ENCODE measurements around the gene TMIGD1. TPM values are rescaled to one million over a fixed set of nuclear protein-coding genes. Genes with fewer than 3 reads are reported as not detected.

Gene TMIGD1
- total RNA-seq, 1 experiment from 2014 or later = not detected

- intact Hi-C loops (cut with micrococcal nuclease; ENCODE audit: unreplicated experiment) = no loop called here
- ChIA-PET CTCF (no interaction called here), POLR2A (ENCODE audit: low non-redundant PET) (no interaction called here)
- H3K36me3 ChIP-seq (ENCODE audit: insufficient read depth, low read length, poor library complexity, severe bottlenecking) = no peaks in the 10 kb centered on the region
- no peak for DNase-seq (ENCODE audit: low spot score)
- no peak overlapping the region for H3K27ac ChIP-seq (ENCODE audit: low read depth, low read length, poor library complexity, severe bottlenecking)
- H3K27me3 ChIP-seq (replicated peaks; ENCODE audit: insufficient read depth, low read depth, low read length, poor library complexity) = no peaks in the 10 kb centered on the region
- H3K9me3 ChIP-seq (ENCODE audit: low read depth, low read length, poor library complexity, severe bottlenecking) = no peaks in the 10 kb centered on the region
- H3K4me3 ChIP-seq (ENCODE audit: low read depth, low read length, poor library complexity, severe bottlenecking) = no peak overlapping the region
- TF ChIP-seq EZH2 (IDR thresholded peaks at IDR 0.05; ENCODE audit: borderline replicate concordance, low read depth, low read length, poor library complexity, severe bottlenecking) = no peak
- TF ChIP-seq CTCF (conservative IDR thresholded peaks at IDR 0.05; ENCODE audit: low read depth, low read length) = no peak
- H3K4me1 ChIP-seq (ENCODE audit: insufficient read depth, low read length, poor library complexity, severe bottlenecking) = no peaks in the 10 kb centered on the region
- BruUV-seq (replicated peaks) = no TSS peak
Observed at GRCh38 chr17:30309591-30309990, 24.3 kb downstream of the TMIGD1 start.

- DNase-seq (ENCODE audit: low spot score) = no peak
- intact Hi-C loops (cut with micrococcal nuclease; ENCODE audit: unreplicated experiment) = no loop called here
- Histone ChIP-seq H3K4me3 (ENCODE audit: low read depth, low read length, poor library complexity, severe bottlenecking) (no peak overlapping the region), H3K27me3 (replicated peaks; ENCODE audit: insufficient read depth, low read depth, low read length, poor library complexity) (no peaks in the 10 kb centered on the region), H3K4me1 (ENCODE audit: insufficient read depth, low read length, poor library complexity, severe bottlenecking) (no peaks in the 10 kb centered on the region), H3K36me3 (ENCODE audit: insufficient read depth, low read length, poor library complexity, severe bottlenecking) (no peaks in the 10 kb centered on the region), H3K9me3 (ENCODE audit: low read depth, low read length, poor library complexity, severe bottlenecking) (no peaks in the 10 kb centered on the region), H3K27ac (ENCODE audit: low read depth, low read length, poor library complexity, severe bottlenecking) (no peak overlapping the region)
- BruUV-seq (replicated peaks) = no TSS peak
- POLR2A ChIA-PET (ENCODE audit: low non-redundant PET) = no interaction called here
- TF ChIP-seq CTCF (conservative IDR thresholded peaks at IDR 0.05; ENCODE audit: low read depth, low read length) = no peak
- TF ChIP-seq EZH2 (IDR thresholded peaks at IDR 0.05; ENCODE audit: borderline replicate concordance, low read depth, low read length, poor library complexity, severe bottlenecking) = no peak
- CTCF ChIA-PET = no interaction called here
Observed at GRCh38 chr17:30308406-30308805, 25.5 kb downstream of the TMIGD1 start.

GRCh38 chr17:30304778-30305177 lies 29.1 kb downstream of the TMIGD1 start:
- H3K4me3 ChIP-seq (ENCODE audit: low read depth, low read length, poor library complexity, severe bottlenecking) = no peak overlapping the region
- ChIA-PET POLR2A (ENCODE audit: low non-redundant PET) (no interaction called here), CTCF (no interaction called here)
- H3K36me3 ChIP-seq (ENCODE audit: insufficient read depth, low read length, poor library complexity, severe bottlenecking) = no peaks in the 10 kb centered on the region
- no peaks in the 10 kb centered on the region for H3K4me1 ChIP-seq (ENCODE audit: insufficient read depth, low read length, poor library complexity, severe bottlenecking)
- no peaks in the 10 kb centered on the region for H3K9me3 ChIP-seq (ENCODE audit: low read depth, low read length, poor library complexity, severe bottlenecking)
- intact Hi-C loops (cut with micrococcal nuclease; ENCODE audit: unreplicated experiment) = no loop called here
- DNase-seq (ENCODE audit: low spot score) = no peak
- no peak overlapping the region for H3K27ac ChIP-seq (ENCODE audit: low read depth, low read length, poor library complexity, severe bottlenecking)
- no peak for TF ChIP-seq CTCF (conservative IDR thresholded peaks at IDR 0.05; ENCODE audit: low read depth, low read length)
- TF ChIP-seq EZH2 (IDR thresholded peaks at IDR 0.05; ENCODE audit: borderline replicate concordance, low read depth, low read length, poor library complexity, severe bottlenecking) = no peak
- BruUV-seq (replicated peaks) = no TSS peak
- no peaks in the 10 kb centered on the region for H3K27me3 ChIP-seq (replicated peaks; ENCODE audit: insufficient read depth, low read depth, low read length, poor library complexity)

All from A673 (cell line).